Caco-2 (cell line): ENCODE results near the gene PRRT1. TPM values are rescaled to one million over a fixed set of nuclear protein-coding genes. Genes with fewer than 3 reads are reported as not detected.

Experiments
- BruUV-seq: library from RNA; stranded (reverse); fragments of 400-500 nt; replicated peaks from 2 replicates; lab custom pipeline; 2021; lab: Mats Ljungman, UMichigan
- CTCF ChIA-PET: fragments of 300-600 bp; sonication (Branson Sonifier 250); formaldehyde crosslinking; loops from one replicate; lab custom pipeline; 2022; ENCODE audit warnings: antibody characterized with exemption; lab: Charles Lee
- POLR2A ChIA-PET: fragments of 300-600 bp; sonication (Branson Sonifier 250); formaldehyde crosslinking; loops from one replicate; lab custom pipeline; 2022; ENCODE audit warnings: antibody characterized with exemption; lab: Charles Lee
- DNase-seq, 2 experiments: peaks; one replicate each; pipeline versions ENCODE4 v3.0.0 to v3.0.0-alpha.2; 2020 to 2022
- H3K27me3 ChIP-seq: replicated peaks from 2 replicates; pipeline ENCODE4 v1.6.0; 2011; ENCODE audit warnings: low read length; ENCODE audit not compliant: control insufficient read depth, insufficient read depth
- H3K36me3 ChIP-seq: 2 replicates; pipeline ENCODE4 v1.5.1; 2011; ENCODE audit warnings: low read length; ENCODE audit not compliant: control insufficient read depth, insufficient read depth
- H3K4me1 ChIP-seq: fragments of 250-450 bp; sonication (Bioruptor Pico); 2 replicates; pipeline ENCODE4 v1.5.1; 2020; ENCODE audit warnings: mild to moderate bottlenecking
- H3K4me3 ChIP-seq: 2 replicates; pipeline ENCODE4 v1.5.1; 2011; ENCODE audit warnings: low read depth, mild to moderate bottlenecking, control low read depth, low read length
- H3K9me3 ChIP-seq: fragments of 250-450 bp; sonication (Bioruptor Pico); 2 replicates; pipeline ENCODE4 v1.5.1; 2020; ENCODE audit warnings: mild to moderate bottlenecking, moderate library complexity
- H3K27ac Mint-ChIP-seq: one replicate; pipeline ENCODE4 v1.8.0; 2022; ENCODE audit warnings: mixed read lengths; ENCODE audit not compliant: unreplicated experiment
- H3K27me3 Mint-ChIP-seq: one replicate; pipeline ENCODE4 v1.8.0; 2022; ENCODE audit warnings: mixed read lengths; ENCODE audit not compliant: insufficient read depth, unreplicated experiment
- H3K36me3 Mint-ChIP-seq: one replicate; pipeline ENCODE4 v1.8.0; 2022; ENCODE audit warnings: mild to moderate bottlenecking, mixed read lengths; ENCODE audit not compliant: insufficient read depth, unreplicated experiment
- H3K4me1 Mint-ChIP-seq: one replicate; pipeline ENCODE4 v1.8.0; 2022; ENCODE audit warnings: low read depth, mixed read lengths; ENCODE audit not compliant: unreplicated experiment
- H3K4me3 Mint-ChIP-seq: one replicate; pipeline ENCODE4 v1.8.0; 2022; ENCODE audit warnings: mild to moderate bottlenecking, moderate library complexity, mixed read lengths; ENCODE audit not compliant: unreplicated experiment
- H3K9me3 Mint-ChIP-seq: one replicate; pipeline ENCODE4 v1.8.0; 2022; ENCODE audit warnings: mixed read lengths; ENCODE audit not compliant: unreplicated experiment
- intact Hi-C: fragments of 100-400 bp; cut with micrococcal nuclease; formaldehyde crosslinking; loops from one replicate; pipeline ENCODE4 v1.10.0; 2022; ENCODE audit not compliant: unreplicated experiment
- total RNA-seq: library from RNA; stranded (reverse); gene quantifications from 2 replicates; pipeline ENCODE4 v1.2.3, GENCODE V29; 2022
- TF ChIP-seq, protein P1 (sequence below), 2 experiments: fragments of 200-600 bp in 1 of 2; IDR thresholded peaks; 1 replicate in 1 of 2; 2 replicates in 1 of 2; pipeline versions ENCODE4 v1.5.1 to v1.8.0; 2011 to 2022; ENCODE audit warnings: antibody characterized with exemption in 1 of 2, control low read depth in 1 of 2, inconsistent platforms in 1 of 2, low read depth in 1 of 2, low read length in 1 of 2, mild to moderate bottlenecking in 1 of 2, moderate library complexity in 1 of 2; ENCODE audit not compliant: insufficient read depth in 1 of 2, severe bottlenecking in 1 of 2, unreplicated experiment in 1 of 2

The PRRT1 gene
- total RNA-seq, 1 experiment from 2014 or later: 2.0 TPM

DNA sequence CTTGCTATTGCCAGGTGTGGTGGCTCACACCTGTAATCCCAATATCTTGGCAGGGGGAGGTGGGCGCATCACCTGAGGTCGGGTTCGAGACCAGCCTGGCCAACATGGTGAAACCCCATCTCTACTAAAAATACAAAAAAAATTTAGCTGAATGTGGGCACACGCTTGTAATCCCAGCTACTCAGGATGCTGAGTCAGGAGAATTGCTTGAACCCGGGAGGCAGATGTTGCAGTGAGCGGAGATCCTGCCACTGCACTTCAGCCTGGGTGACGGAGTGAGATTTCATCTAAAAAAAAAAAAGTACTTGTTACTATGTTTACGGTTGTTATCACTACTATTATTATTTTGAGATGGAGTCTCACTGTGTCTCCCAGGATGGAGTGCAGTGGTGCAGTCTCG is 5.2 kb upstream of the PRRT1 start:
- intact Hi-C loops: no loop called here
- Histone ChIP-seq H3K4me3 (no peak overlapping the region), H3K9me3 (no peaks in the 10 kb centered on the region), H3K4me1 (peaks cover 24% of the 10 kb centered on the region), H3K27me3 (no peaks in the 10 kb centered on the region), H3K36me3 (peaks cover 7% of the 10 kb centered on the region)
- Mint-ChIP-seq H3K9me3 (no peaks in the 10 kb centered on the region), H3K36me3 (peaks cover 70% of the 10 kb centered on the region), H3K27me3 (no peaks in the 10 kb centered on the region), H3K4me3 (no peak overlapping the region), H3K4me1 (peaks cover 19% of the 10 kb centered on the region), H3K27ac (no peak overlapping the region)
- TF ChIP-seq, protein P1, sequence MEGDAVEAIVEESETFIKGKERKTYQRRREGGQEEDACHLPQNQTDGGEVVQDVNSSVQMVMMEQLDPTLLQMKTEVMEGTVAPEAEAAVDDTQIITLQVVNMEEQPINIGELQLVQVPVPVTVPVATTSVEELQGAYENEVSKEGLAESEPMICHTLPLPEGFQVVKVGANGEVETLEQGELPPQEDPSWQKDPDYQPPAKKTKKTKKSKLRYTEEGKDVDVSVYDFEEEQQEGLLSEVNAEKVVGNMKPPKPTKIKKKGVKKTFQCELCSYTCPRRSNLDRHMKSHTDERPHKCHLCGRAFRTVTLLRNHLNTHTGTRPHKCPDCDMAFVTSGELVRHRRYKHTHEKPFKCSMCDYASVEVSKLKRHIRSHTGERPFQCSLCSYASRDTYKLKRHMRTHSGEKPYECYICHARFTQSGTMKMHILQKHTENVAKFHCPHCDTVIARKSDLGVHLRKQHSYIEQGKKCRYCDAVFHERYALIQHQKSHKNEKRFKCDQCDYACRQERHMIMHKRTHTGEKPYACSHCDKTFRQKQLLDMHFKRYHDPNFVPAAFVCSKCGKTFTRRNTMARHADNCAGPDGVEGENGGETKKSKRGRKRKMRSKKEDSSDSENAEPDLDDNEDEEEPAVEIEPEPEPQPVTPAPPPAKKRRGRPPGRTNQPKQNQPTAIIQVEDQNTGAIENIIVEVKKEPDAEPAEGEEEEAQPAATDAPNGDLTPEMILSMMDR (IDR thresholded peaks at IDR 0.05; ENCODE audit: insufficient read depth in 1 of 2, low read depth in 1 of 2, low read length in 1 of 2, severe bottlenecking in 1 of 2, unreplicated experiment in 1 of 2): no peak
- no TSS peak for BruUV-seq
- CTCF ChIA-PET: no interaction called here
- no peak for DNase-seq
- POLR2A ChIA-PET: no interaction called here

DNA sequence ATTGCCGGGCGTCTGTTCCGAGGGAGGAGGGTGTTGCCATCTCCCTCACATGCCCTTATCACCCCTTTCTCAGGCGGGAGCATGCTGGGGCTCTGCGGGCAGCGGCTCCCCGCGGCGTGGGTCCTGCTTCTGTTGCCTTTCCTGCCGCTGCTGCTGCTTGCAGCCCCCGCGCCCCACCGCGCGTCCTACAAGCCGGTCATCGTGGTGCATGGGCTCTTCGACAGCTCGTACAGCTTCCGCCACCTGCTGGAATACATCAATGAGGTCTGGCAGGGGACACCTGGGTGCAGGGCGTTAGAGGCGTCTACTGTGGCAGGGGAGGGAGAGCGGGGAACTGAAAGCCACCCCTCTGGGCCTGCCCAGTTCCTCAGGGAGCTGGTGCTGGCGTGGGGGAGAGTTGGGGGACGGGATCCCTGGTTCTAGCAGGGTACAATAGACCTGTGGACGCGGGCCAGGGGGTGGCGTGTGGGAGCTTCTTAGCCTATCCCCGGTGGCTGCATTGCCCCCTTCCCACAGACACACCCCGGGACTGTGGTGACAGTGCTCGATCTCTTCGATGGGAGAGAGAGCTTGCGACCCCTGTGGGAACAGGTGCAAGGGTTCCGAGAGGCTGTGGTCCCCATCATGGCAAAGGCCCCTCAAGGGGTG is 2.9 kb upstream of the PRRT1 start:
- ChIA-PET POLR2A (interaction anchor here (0.5 kb wide), 1 partner anchor 16 kb away, joined by 3 read pairs; no protein-coding TSS in a partner anchor), CTCF (interaction anchor here (0.8 to 1.1 kb wide), 5 partner anchors 10 to 114 kb away, joined by 3 to 11 read pairs (median 3); partner anchors contain the start of genes ATF6B and EGFL8)
- Histone ChIP-seq H3K9me3 (no peaks in the 10 kb centered on the region), H3K4me1 (peaks cover 24% of the 10 kb centered on the region), H3K27me3 (no peaks in the 10 kb centered on the region), H3K36me3 (peaks cover 6% of the 10 kb centered on the region), H3K4me3 (peak overlapping the region; percentile 90)
- H3K4me1 Mint-ChIP-seq: peaks cover 19% of the 10 kb centered on the region
- TF ChIP-seq, protein P1 (IDR thresholded peaks at IDR 0.05; ENCODE audit: insufficient read depth in 1 of 2, low read depth in 1 of 2, low read length in 1 of 2, severe bottlenecking in 1 of 2, unreplicated experiment in 1 of 2): peak; percentile 71 to 80
- H3K36me3 Mint-ChIP-seq: peaks cover 55% of the 10 kb centered on the region
- H3K27me3 Mint-ChIP-seq: no peaks in the 10 kb centered on the region
- no TSS peak for BruUV-seq
- DNase-seq: peak; percentile 83
- H3K4me3 Mint-ChIP-seq: peak overlapping the region; percentile 86
- intact Hi-C loops: loop anchor here (1.0 kb wide), 5 partner anchors 14 to 93 kb away; partner anchors contain the start of gene RNF5
- H3K27ac Mint-ChIP-seq: peak overlapping the region; percentile 96
- no peaks in the 10 kb centered on the region for H3K9me3 Mint-ChIP-seq

DNA sequence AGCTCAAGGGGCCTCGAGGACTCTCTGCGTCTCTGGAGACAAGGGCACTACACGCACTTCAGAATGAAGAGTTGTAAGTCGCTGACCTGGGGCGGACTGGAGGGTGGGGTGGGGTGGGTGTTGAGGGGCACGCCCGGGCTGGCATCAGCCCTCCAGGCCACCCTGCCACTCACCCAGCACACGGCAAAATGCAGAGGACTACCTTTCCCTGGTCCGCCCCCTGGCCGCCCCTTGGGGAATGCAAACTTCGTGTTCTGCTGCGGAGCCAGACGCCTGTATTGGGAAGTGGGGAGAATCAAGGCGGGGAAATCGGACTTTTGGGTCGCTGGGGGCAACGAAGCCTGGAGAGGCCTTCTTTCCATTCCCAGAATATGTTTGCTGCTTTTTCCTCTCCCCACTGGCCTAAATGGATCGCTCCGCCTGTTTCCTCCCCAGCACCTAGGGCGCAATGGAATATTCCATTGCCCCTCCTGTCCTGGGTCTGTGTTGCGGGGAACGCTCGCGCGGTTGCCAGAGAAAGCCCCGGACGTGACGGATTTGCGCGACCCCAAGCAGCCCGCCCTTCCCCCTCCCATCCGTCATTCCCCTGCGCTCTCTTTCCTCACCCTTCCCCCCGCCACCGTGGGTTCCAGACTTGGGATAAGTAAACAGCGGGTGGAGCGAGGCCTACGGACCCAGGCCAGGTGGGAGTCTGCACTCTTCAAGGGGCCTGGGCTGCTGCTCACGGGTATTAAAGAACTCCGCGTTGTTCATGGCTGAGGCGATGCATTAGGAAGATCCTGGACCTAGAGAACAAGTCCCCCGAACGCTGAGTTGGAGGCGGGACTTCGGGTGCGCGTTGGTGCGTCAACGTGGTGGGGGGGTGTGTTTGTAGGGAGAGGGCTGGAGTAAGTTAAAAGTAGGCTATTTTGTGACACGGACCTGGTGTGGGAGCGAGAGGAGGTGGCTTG is 2.1 kb upstream of the PRRT1 start, which contains the start of gene PPT2:
Gene PPT2 (plus strand): TSS at position 578 of the 950 bp plus-strand sequence. CDS start 454 bp downstream, outside the sequence.
- intact Hi-C loops: loop anchor here (1.0 kb wide), 6 partner anchors 14 to 93 kb away; partner anchors contain the start of genes FKBPL and RNF5
- POLR2A ChIA-PET: interaction anchor here (0.5 to 1.5 kb wide), 5 partner anchors 15 to 818 kb away, joined by 3 to 13 read pairs (median 5); partner anchors contain the start of gene FKBPL
- Histone ChIP-seq H3K36me3 (peaks cover 6% of the 10 kb centered on the region), H3K27me3 (no peaks in the 10 kb centered on the region), H3K4me3 (peak within 1 kb of the TSS; percentile 90), H3K9me3 (no peaks in the 10 kb centered on the region), H3K4me1 (peaks cover 24% of the 10 kb centered on the region)
- TF ChIP-seq, protein P1 (IDR thresholded peaks at IDR 0.05; ENCODE audit: insufficient read depth in 1 of 2, low read depth in 1 of 2, low read length in 1 of 2, severe bottlenecking in 1 of 2, unreplicated experiment in 1 of 2): peak; percentile 43 to 45
- Mint-ChIP-seq H3K9me3 (no peaks in the 10 kb centered on the region), H3K27ac (peak within 1 kb of the TSS; percentile 96), H3K36me3 (peaks cover 47% of the 10 kb centered on the region), H3K4me1 (peaks cover 18% of the 10 kb centered on the region), H3K27me3 (no peaks in the 10 kb centered on the region), H3K4me3 (peak within 1 kb of the TSS; percentile 86)
- TSS peak; percentile 41 for BruUV-seq
- CTCF ChIA-PET: interaction anchor here (0.6 to 1.6 kb wide), 11 partner anchors 9 to 113 kb away, joined by 3 to 11 read pairs (median 4); partner anchors contain the start of genes ATF6B, EGFL8 and FKBPL
- DNase-seq: peak; percentile 86 to 88
